HL-60 (cell line): ENCODE data around the gene FAM76A.
"Not testable (repeated sequence)": the region's sequence is repeated elsewhere in the genome, so short reads cannot be mapped to it uniquely, and the experiment has no call there.

Source experiments
- POLR2AphosphoS5 ChIP-seq: IDR thresholded peaks from 2 replicates; pipeline ENCODE4 v1.6.1; 2012; ENCODE audit warnings: low read depth
- TF ChIP-seq, protein P1 (sequence below): IDR thresholded peaks from one replicate; pipeline ENCODE4 v1.5.1; 2011; ENCODE audit warnings: low read length, control low read depth, inconsistent platforms; ENCODE audit not compliant: insufficient read depth

DNA sequence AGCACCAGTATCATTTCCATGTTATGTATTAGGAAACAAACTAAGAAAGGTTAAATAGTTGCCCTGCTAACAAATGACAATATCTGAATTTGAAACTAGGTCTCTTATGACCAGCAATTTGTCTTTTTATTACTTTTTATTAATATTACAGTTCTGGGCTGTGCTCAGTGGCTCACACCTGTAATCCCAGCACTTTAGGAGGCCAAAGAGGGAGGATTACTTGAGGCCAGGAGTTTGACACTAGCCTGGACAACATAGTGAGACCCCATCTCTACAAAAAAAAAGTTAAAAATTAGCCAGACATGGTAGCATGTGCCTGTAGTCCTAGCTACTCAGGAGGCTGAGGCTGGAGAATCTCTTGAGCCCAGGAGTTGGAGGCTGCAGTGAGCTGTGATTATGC lies 50.5 kb downstream of the FAM76A start:
- TF ChIP-seq POLR2AphosphoS5, result not testable (repeated sequence)
- TF ChIP-seq, protein P1, sequence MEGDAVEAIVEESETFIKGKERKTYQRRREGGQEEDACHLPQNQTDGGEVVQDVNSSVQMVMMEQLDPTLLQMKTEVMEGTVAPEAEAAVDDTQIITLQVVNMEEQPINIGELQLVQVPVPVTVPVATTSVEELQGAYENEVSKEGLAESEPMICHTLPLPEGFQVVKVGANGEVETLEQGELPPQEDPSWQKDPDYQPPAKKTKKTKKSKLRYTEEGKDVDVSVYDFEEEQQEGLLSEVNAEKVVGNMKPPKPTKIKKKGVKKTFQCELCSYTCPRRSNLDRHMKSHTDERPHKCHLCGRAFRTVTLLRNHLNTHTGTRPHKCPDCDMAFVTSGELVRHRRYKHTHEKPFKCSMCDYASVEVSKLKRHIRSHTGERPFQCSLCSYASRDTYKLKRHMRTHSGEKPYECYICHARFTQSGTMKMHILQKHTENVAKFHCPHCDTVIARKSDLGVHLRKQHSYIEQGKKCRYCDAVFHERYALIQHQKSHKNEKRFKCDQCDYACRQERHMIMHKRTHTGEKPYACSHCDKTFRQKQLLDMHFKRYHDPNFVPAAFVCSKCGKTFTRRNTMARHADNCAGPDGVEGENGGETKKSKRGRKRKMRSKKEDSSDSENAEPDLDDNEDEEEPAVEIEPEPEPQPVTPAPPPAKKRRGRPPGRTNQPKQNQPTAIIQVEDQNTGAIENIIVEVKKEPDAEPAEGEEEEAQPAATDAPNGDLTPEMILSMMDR, result not testable (repeated sequence)
